Colonic mucosa (tissue), 4 donors: Measurements from ENCODE around the gene SNRPN. TPM values are rescaled to one million over a fixed set of nuclear protein-coding genes. Genes with fewer than 3 reads are reported as not detected.
"Not testable (repeated sequence)": the region's sequence is repeated elsewhere in the genome, so short reads cannot be mapped to it uniquely, and the experiment has no call there.

ENCODE experiments used
- DNase-seq: peaks from one replicate; pipeline ENCODE4 v3.0.0-alpha.2; 2020
- H3K27ac ChIP-seq: fragments of 200-600 bp; one replicate; pipeline ENCODE4 v1.8.0; 2021
- H3K27me3 ChIP-seq: fragments of 200-600 bp; one replicate; pipeline ENCODE4 v1.8.0; 2021
- H3K36me3 ChIP-seq: fragments of 200-600 bp; one replicate; pipeline ENCODE4 v1.8.0; 2021
- H3K4me1 ChIP-seq: fragments of 200-600 bp; one replicate; pipeline ENCODE4 v1.8.0; 2021; ENCODE audit warnings: mild to moderate bottlenecking
- H3K4me3 ChIP-seq: fragments of 200-600 bp; one replicate; pipeline ENCODE4 v1.8.0; 2021
- H3K9ac ChIP-seq, 2 donors: one replicate each; pipeline ENCODE4 v1.7.0; 2013; ENCODE audit warnings: control low read depth in 2 of 2, low read depth in 2 of 2, low read length in 2 of 2
- H3K9me3 ChIP-seq: fragments of 200-600 bp; one replicate; pipeline ENCODE4 v1.8.0; 2021
- intact Hi-C: fragments of 100-400 bp; cut with DNase I; formaldehyde crosslinking; loops from one replicate; pipeline ENCODE4 v1.14.1; 2022
- total RNA-seq, 2 donors: library from RNA; stranded (reverse); fragmentation: NEBNext Ultra II Directional in 1 of 2; extraction: Animal tissue kit (Norgen Biotek cat#: 25700) in 1 of 2; gene quantifications; one replicate each; pipeline ENCODE4 v1.2.1, GENCODE V29; 2021
- TF ChIP-seq, protein P1 (sequence below): fragments of 200-600 bp; IDR thresholded peaks from one replicate; pipeline ENCODE4 v1.8.0; 2022; ENCODE audit warnings: antibody characterized with exemption, mild to moderate bottlenecking
- donor health status: healthy.
- donor health status: DM: no; HTN: no; CAD: no.
- donor health status: DM: no; HTN: no; CAD: no.

SNRPN gene
- 10 to 100 TPM; 19.6 to 24.7 TPM for total RNA-seq

DNA sequence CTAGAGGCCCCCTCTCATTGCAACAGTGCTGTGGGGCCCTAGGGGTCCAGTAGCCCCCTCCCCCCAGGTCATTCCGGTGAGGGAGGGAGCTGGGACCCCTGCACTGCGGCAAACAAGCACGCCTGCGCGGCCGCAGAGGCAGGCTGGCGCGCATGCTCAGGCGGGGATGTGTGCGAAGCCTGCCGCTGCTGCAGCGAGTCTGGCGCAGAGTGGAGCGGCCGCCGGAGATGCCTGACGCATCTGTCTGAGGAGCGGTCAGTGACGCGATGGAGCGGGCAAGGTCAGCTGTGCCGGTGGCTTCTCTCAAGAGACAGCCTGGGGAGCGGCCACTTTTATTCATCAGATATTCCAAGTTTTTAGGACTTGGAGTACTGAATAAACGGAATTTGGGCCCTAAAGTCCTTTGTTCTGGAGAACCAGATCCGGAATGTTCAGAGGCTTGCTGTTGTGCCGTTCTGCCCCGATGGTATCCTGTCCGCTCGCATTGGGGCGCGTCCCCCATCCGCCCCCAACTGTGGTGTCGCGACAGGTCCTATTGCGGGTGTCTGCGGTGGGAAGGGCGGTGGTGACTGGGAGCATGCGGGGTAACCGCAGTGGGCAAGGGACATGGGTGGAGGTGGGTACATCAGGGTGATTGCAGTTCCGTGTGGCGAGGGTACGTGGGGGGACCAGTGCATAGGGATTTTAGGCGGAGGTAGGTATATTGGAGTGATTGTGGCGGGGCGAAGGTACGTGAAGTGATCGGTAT lies at the start of gene SNRPN, which contains the start of gene SNURF:
SNRPN (plus strand) TSS at position 205 of the 748 bp plus-strand sequence. CDS start 19,467 bp downstream, outside the sequence.
SNURF (plus strand) TSS at position 205 of the 748 bp plus-strand sequence; CDS start at position 267, 62 bp downstream.
- H3K4me1 ChIP-seq, result no peaks in the 10 kb centered on the region
- H3K9ac ChIP-seq, result peak within 1 kb of the TSS; percentile 67 to 90
- intact Hi-C loops, result loop anchor here (10.0 kb wide), 1 partner anchor 480 kb away; the partner anchor contains the start of gene UBE3A
- no peaks in the 10 kb centered on the region for H3K9me3 ChIP-seq
- no peaks in the 10 kb centered on the region for H3K36me3 ChIP-seq
- TF ChIP-seq, protein P1, sequence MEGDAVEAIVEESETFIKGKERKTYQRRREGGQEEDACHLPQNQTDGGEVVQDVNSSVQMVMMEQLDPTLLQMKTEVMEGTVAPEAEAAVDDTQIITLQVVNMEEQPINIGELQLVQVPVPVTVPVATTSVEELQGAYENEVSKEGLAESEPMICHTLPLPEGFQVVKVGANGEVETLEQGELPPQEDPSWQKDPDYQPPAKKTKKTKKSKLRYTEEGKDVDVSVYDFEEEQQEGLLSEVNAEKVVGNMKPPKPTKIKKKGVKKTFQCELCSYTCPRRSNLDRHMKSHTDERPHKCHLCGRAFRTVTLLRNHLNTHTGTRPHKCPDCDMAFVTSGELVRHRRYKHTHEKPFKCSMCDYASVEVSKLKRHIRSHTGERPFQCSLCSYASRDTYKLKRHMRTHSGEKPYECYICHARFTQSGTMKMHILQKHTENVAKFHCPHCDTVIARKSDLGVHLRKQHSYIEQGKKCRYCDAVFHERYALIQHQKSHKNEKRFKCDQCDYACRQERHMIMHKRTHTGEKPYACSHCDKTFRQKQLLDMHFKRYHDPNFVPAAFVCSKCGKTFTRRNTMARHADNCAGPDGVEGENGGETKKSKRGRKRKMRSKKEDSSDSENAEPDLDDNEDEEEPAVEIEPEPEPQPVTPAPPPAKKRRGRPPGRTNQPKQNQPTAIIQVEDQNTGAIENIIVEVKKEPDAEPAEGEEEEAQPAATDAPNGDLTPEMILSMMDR, result no peak
- H3K27me3 ChIP-seq, result no peaks in the 10 kb centered on the region
- DNase-seq, result peak; percentile 71
- H3K4me3 ChIP-seq, result peak within 1 kb of the TSS; percentile 50
- H3K27ac ChIP-seq, result peak within 1 kb of the TSS; percentile 71

DNA sequence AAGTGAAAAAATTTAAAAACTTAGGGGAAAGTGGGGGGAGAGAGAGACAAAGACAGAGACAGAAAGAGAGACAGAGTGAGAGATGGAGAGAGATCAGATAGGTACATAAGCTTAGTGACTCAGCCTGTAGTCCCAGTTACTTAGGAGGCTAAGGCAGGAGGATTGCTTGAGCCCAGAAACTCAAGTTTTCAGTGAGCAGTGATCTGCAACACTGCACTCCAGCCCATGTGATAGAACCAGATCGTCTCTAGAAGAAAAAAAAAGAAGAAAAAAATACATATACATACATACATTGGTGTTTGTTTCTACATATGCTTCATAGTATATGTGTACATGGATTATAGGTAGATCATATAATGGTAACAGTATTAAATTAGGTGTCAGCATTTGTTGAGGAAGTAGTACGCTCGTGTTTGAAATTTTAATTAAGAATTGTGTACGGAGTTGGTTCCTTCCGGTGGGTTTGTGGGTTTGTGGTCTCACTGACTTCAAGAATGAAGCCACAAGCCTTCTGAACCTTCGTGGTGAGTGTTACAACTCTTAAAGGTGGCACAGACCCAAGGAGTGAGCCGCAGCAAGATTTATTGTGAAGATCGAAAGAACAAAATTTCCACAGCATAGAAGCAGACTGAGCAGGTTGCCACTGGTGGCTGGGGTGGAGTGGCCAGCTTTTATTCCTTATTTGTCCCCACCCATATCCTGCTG lies 38.3 kb upstream of the SNRPN start:
- intact Hi-C loops, result no loop called here
- no peak for DNase-seq
- H3K27me3 ChIP-seq, result no peaks in the 10 kb centered on the region
- no peak overlapping the region for H3K4me3 ChIP-seq
- no peaks in the 10 kb centered on the region for H3K36me3 ChIP-seq
- no peak overlapping the region for H3K9ac ChIP-seq
- no peaks in the 10 kb centered on the region for H3K4me1 ChIP-seq
- H3K27ac ChIP-seq, result no peak overlapping the region
- no peaks in the 10 kb centered on the region for H3K9me3 ChIP-seq
- TF ChIP-seq, protein P1, result no peak

DNA sequence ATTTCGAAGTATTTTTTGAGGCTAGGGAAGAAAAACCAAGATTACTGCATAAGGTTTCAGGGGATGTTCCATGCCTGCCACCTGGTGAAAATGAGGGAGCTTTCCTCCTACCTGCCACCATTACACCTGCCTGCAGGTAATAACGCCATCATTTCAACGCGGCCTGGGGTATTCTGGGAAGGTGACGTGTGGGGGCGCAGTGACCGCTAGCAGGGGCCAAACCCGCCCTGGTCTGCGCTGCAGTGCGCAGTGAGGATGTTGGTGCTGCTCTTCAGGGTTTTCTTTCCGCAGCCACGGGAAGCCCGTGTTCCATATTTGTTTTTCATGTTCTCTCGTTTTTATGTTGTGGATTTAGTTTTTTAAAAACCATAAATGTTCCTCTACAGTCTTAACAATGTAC lies 37.4 kb upstream of the SNRPN start:
- intact Hi-C loops, result no loop called here
- H3K4me1 ChIP-seq, result no peaks in the 10 kb centered on the region
- H3K27me3 ChIP-seq, result no peaks in the 10 kb centered on the region
- no peaks in the 10 kb centered on the region for H3K9me3 ChIP-seq
- H3K36me3 ChIP-seq, result no peaks in the 10 kb centered on the region
- TF ChIP-seq, protein P1, result no peak
- no peak overlapping the region for H3K4me3 ChIP-seq
- DNase-seq, result no peak
- no peak overlapping the region for H3K9ac ChIP-seq
- H3K27ac ChIP-seq, result no peak overlapping the region

DNA sequence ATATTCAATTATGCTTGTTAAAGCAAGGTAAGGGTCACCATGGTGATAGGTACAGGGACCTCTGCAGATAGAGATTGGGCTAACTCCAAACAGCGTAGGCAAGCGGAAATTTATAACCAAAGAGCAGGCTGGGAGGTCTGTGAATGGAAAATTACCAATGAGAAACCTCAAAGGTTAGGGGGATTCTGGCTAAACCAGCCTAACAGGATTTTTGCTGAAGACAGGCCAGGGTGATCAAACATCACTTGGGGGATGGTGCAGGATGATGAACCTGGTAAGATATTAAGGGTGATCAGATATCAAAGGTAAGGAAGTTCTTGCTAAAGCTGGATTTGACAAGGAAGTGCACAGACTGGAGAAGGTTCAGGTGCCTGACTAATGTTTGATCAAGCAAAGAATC lies 35.3 kb upstream of the SNRPN start:
- DNase-seq, result no peak
- H3K4me1 ChIP-seq, result no peaks in the 10 kb centered on the region
- H3K36me3 ChIP-seq, result no peaks in the 10 kb centered on the region
- H3K27me3 ChIP-seq, result no peaks in the 10 kb centered on the region
- TF ChIP-seq, protein P1, result no peak
- no peak overlapping the region for H3K4me3 ChIP-seq
- no peaks in the 10 kb centered on the region for H3K9me3 ChIP-seq
- H3K9ac ChIP-seq, result no peak overlapping the region
- intact Hi-C loops, result no loop called here
- no peak overlapping the region for H3K27ac ChIP-seq

DNA sequence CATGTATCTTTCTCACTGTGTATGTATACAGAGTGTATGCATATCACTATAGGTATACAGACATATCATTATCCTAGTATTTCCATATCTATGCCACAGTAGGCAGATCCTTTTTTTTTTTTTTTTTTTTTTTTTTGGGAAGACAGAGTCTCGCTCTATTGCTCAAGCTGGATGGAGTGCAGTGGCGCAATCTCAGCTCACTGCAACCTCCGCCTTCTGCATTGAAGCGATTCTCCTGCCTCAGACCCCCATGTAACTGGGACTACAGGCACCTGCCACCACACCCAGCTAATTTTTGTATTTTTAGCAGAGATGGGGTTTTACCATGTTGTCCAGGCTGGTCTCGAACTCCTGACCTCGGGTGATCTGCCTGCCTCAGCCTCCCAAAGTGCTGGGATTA lies 32.0 kb upstream of the SNRPN start:
- H3K27ac ChIP-seq, H3K9me3 ChIP-seq, DNase-seq, H3K9ac ChIP-seq, intact Hi-C loops, H3K36me3 ChIP-seq, H3K4me3 ChIP-seq, H3K4me1 ChIP-seq, H3K27me3 ChIP-seq: not testable (repeated sequence)
